Subcutaneous abdominal adipose tissue (tissue), 5 donors: ENCODE measurements around the gene SLC37A3.
"Not testable (repeated sequence)": the region's sequence is repeated elsewhere in the genome, so short reads cannot be mapped to it uniquely, and the experiment has no call there.

Experiments used
- H3K27ac ChIP-seq: one replicate; pipeline ENCODE4 v1.7.0; 2013; ENCODE audit warnings: low read depth, mild to moderate bottlenecking, inconsistent platforms, low read length, moderate library complexity
- H3K27me3 ChIP-seq, 5 donors: one replicate each; pipeline ENCODE4 v1.7.0; 2013; ENCODE audit warnings: low read length in 5 of 5, inconsistent platforms in 1 of 5; ENCODE audit not compliant: control insufficient read depth in 5 of 5, insufficient read depth in 4 of 5
- H3K36me3 ChIP-seq, 5 donors: one replicate each; pipeline ENCODE4 v1.7.0; 2013; ENCODE audit warnings: low read length in 5 of 5; ENCODE audit not compliant: control insufficient read depth in 5 of 5, insufficient read depth in 5 of 5
- H3K4me1 ChIP-seq, 5 donors: one replicate each; pipeline ENCODE4 v1.7.0; 2013; ENCODE audit warnings: low read length in 5 of 5, mild to moderate bottlenecking in 3 of 5, moderate library complexity in 1 of 5; ENCODE audit not compliant: control insufficient read depth in 5 of 5, insufficient read depth in 5 of 5
- H3K4me3 ChIP-seq, 5 donors: one replicate each; pipeline ENCODE4 v1.7.0; 2013; ENCODE audit warnings: low read length in 5 of 5, low read depth in 1 of 5
- H3K9ac ChIP-seq, 5 donors: one replicate each; pipeline ENCODE4 v1.7.0; 2013; ENCODE audit warnings: low read length in 5 of 5, mild to moderate bottlenecking in 4 of 5, moderate library complexity in 3 of 5
- H3K9me3 ChIP-seq, 5 donors: one replicate each; pipeline ENCODE4 v1.7.0; 2013; ENCODE audit warnings: low read length in 5 of 5; ENCODE audit not compliant: control insufficient read depth in 5 of 5
- donor health status: healthy.
- donor health status: healthy.
- donor health status: healthy.
- donor health status: healthy.
- donor health status: healthy.

Gene SLC37A3

DNA sequence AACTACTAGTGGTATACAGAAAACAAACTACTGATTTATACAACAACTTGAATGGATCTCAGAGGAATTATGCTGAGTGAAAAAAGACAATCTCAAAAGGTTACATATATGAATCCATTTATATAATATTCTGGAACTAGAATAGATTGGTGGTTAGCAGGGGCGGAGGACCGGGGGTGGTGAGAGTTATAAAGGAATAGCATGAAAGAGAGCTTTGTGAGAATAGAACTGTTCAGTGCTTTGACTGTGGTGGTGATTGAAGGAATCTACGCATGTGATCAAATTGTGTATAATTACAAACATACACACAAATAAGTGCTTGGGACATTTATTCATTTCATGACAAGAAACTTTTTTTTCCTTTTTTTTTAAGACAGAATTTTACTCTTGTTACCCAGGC, 25.2 kb upstream of the SLC37A3 start:
- no peak overlapping the region for H3K27ac ChIP-seq
- no peaks in the 10 kb centered on the region for H3K27me3 ChIP-seq
- H3K36me3 ChIP-seq: no peaks in the 10 kb centered on the region
- no peak overlapping the region for H3K4me3 ChIP-seq
- H3K4me1 ChIP-seq: peaks cover 0 to 7% (median 0%) of the 10 kb centered on the region in 5 donors
- no peaks in the 10 kb centered on the region for H3K9me3 ChIP-seq
- no peak overlapping the region for H3K9ac ChIP-seq

DNA sequence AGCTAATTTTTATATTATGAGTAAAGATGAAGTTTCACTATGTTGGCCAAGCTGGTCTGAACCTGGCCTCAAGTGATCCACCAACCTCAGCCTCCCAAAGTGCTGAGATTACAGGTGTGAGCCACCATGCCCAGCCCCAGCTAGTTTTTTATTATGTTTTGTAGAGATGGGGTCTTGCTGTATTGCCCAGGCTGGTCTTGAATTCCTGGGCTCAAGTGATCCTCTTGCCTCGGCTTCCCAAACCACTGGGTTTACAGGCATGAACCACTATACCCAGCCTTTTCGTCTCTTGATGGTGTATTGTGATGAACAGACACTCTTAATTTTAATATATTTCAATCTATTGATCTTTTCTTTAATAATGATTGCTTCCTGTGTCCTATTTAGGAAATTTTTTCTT, 23.2 kb upstream of the SLC37A3 start:
- H3K4me3 ChIP-seq: no peak overlapping the region
- H3K9me3 ChIP-seq: no peaks in the 10 kb centered on the region
- H3K27me3 ChIP-seq: no peaks in the 10 kb centered on the region
- no peak overlapping the region for H3K9ac ChIP-seq
- no peaks in the 10 kb centered on the region for H3K36me3 ChIP-seq
- no peak overlapping the region for H3K27ac ChIP-seq
- H3K4me1 ChIP-seq: peaks cover 0 to 7% (median 0%) of the 10 kb centered on the region in 5 donors

DNA sequence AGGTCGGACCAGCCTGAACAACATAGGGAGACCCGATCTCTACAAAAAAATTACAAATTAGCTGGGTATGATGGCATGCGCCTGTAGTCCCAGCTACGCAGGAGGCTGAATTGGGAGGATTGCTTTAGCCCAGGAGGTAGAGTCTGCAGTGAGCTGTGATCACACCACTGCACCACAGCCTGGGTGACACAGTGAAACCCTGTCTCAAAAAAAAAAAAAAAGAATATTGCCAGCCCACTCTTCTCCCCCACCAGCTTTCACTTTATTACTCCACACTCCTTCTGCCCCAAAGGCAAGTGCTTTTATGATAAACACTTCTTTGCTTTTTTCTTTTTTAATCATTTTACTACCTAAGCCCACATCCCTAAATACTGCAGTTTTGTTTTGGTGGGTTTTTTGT, 20.3 kb upstream of the SLC37A3 start:
- H3K36me3 ChIP-seq: no peaks in the 10 kb centered on the region
- peaks cover 0 to 4% (median 0%) of the 10 kb centered on the region in 5 donors for H3K27me3 ChIP-seq
- H3K27ac ChIP-seq: no peak overlapping the region
- no peak overlapping the region for H3K4me3 ChIP-seq
- H3K9me3 ChIP-seq: no peaks in the 10 kb centered on the region
- no peak overlapping the region for H3K9ac ChIP-seq
- no peaks in the 10 kb centered on the region for H3K4me1 ChIP-seq

DNA sequence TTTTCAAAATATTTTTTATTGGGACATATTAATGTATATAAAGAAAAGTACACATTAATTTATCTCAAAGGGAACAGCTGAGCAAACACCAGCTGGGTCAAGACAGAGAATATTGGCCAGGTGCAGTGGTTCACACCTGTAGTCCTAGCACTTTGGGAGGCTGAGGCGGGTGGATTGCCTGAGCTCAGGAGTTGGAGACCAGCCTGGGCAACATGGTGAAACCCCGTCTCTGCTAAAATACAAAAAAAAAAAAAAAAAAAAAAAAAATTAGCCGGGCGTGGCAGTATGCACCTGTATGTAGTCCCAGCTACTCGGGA, 19.8 kb upstream of the SLC37A3 start:
- not testable (repeated sequence) for H3K4me1 ChIP-seq, H3K27ac ChIP-seq

DNA sequence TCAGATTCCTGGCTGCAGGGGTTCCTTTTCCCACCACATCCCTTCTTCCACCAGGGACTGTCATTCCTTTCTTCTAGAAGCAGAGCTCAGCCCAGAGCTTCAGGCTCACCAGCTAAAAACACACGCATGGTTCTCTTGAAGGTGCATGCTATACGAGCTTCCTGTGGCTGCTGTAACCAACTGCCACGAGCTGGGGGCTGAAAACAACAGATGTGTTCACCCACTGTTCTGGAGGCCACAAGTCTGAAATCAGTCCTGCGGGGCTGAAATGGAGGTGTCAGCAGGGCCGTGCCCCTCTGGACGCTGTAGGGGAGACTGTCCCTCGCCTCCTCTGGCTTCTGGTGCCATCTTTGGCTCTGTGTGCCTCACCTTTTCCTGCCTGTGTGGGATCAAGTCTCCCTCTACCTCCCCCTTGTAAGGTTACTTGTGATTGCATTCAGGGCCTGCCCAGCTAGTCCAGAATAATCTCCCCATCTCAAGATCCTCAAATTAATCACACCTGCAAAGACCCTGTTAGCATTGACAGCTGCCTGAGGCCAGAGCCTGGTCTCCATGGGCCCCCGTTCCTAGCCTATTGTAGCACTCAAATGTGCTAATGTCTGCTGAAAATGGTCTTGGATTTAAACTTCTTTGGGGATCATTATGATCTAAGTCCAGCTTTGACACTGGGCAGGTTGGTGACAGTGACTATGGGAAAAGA, 19.3 kb upstream of the SLC37A3 start:
- H3K27ac ChIP-seq: no peak overlapping the region
- H3K36me3 ChIP-seq: no peaks in the 10 kb centered on the region
- H3K4me3 ChIP-seq: no peak overlapping the region
- no peaks in the 10 kb centered on the region for H3K9me3 ChIP-seq
- H3K27me3 ChIP-seq: peaks cover 0 to 4% (median 0%) of the 10 kb centered on the region in 5 donors
- no peaks in the 10 kb centered on the region for H3K4me1 ChIP-seq
- no peak overlapping the region for H3K9ac ChIP-seq

More for the DNA sequence above, 19.8 kb upstream of the SLC37A3 start:
- not testable (repeated sequence) for H3K4me3 ChIP-seq, H3K9me3 ChIP-seq, H3K9ac ChIP-seq, H3K36me3 ChIP-seq, H3K27me3 ChIP-seq

DNA sequence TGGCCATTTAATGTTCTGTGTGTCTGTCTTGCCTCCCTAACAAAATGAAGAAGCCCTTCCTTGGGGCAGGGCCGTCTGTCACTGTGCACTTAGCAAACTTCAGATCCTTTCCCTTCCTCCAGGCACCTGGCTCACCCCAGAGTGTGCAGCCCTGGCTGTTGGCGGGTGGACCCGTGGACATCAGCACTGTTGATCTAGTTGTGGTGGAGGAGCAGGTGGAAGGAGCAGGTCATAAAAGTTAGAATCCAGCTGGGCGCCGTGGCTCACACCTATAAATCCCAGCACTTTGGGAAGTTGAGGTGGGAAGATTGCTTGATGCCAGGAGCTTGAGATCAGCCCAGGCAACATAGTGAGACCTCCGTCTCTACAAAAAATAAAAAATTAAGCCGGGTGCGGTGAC, 18.2 kb upstream of the SLC37A3 start:
- H3K4me1 ChIP-seq: no peaks in the 10 kb centered on the region
- peaks cover 0 to 4% (median 0%) of the 10 kb centered on the region in 5 donors for H3K27me3 ChIP-seq
- H3K27ac ChIP-seq: no peak overlapping the region
- no peaks in the 10 kb centered on the region for H3K9me3 ChIP-seq
- no peak overlapping the region for H3K9ac ChIP-seq
- no peaks in the 10 kb centered on the region for H3K36me3 ChIP-seq
- H3K4me3 ChIP-seq: no peak overlapping the region

DNA sequence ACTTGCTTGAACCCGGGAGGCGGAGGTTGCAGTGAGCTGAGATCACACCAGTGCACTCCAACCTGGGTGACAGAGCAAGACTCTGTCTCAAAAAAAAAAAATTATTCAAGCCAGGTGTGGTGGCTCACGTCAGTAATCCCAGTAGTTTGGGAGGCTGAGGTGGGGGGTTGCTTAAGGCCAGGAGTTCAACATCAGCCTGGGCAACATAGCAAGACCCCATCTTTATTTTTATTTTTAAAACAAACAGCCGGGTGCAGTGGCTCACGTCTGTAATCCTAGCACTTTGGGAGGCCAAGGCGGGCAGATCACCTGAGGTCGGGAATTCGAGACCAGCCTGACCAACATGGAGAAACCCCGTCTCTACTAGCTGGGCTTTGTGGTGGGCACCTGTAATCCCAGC, 17.5 kb upstream of the SLC37A3 start:
- not testable (repeated sequence) for H3K4me1 ChIP-seq, H3K9ac ChIP-seq, H3K9me3 ChIP-seq, H3K27me3 ChIP-seq, H3K27ac ChIP-seq, H3K4me3 ChIP-seq, H3K36me3 ChIP-seq

DNA sequence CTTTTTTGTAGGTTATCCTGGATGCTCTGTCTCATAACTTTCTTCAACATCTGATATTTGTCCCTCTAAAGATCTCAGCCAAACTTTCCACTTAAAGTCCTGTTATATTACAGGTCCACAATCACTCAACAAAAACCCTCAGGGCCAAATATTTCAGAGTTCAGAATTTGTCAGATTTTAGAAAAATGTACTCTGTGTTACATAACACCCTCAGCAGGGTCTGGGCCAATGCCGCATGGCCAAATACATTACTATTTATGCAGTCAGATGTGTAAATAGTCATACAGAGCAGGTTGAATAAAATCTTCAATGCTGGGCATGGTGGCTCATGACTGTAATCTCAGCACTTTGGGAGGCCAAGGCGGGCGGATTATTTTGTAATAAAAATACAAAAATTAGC, 17.0 kb upstream of the SLC37A3 start:
- Histone ChIP-seq H3K9ac (no peak overlapping the region), H3K36me3 (no peaks in the 10 kb centered on the region), H3K4me3 (no peak overlapping the region), H3K4me1 (no peaks in the 10 kb centered on the region), H3K9me3 (no peaks in the 10 kb centered on the region), H3K27ac (no peak overlapping the region), H3K27me3 (peaks cover 0 to 4% (median 0%) of the 10 kb centered on the region in 5 donors)

DNA sequence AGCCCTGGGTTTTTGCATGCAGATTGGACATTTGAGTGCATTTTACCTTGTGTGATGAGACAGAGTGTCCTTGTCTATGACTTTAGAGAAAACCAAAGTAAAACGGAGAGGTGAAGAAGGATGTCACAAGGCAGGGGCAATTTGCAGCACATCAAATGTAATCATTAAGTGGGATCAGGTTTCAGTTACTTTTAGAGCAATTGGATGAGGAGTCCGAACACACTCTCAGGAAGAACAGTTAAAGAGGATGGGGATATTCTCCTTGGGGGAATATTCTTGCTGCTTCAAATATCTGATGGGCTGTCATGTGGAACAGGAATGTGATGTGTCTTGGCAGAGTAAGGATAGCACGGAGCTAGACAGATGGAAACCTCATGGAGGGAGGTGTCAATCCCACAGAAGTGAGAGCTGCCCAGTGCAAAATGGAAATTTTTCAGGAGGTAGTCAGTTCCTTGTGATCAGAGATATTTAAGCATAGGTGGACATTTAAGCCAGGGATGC, 6.3 kb upstream of the SLC37A3 start:
- Histone ChIP-seq H3K4me1 (peaks cover 0 to 7% (median 5%) of the 10 kb centered on the region in 5 donors), H3K9ac (no peak overlapping the region), H3K36me3 (no peaks in the 10 kb centered on the region), H3K4me3 (no peak overlapping the region), H3K27ac (no peak overlapping the region), H3K27me3 (peaks cover 0 to 8% (median 6%) of the 10 kb centered on the region in 5 donors), H3K9me3 (no peaks in the 10 kb centered on the region)

DNA sequence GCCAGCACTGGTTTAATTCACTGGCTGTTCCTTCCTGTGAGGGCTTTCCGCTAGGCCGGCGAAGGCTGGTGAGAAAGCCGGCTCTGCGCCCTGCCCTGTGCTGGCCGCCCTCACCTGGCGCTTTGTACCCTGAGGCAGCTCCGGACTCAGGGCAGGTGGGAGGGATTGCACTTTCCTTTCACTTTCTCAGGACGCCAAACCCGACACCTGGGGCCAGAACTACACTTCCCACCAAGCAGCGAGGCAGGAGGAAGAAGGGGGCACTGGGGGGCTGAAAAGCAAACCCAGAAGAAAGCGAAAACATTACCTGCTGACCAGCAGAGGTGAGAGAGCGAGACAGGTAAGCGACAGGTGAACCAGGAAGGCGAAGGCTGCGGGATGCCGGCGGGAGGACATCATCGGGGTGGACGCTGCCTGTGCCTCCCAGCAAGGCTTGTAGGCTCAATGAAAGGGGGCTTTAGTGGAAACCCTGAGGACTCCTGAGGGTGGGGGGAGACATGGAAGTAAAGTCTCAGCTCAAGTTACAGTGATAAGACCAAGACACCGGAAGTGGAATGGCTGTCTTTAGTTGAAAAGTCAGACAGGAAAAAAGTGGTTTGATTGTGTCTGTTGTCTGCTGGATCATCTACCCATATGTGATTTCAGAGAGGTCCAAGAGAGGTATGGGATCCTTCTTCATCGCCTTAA, 5.7 kb upstream of the SLC37A3 start, which contains the start of gene RAB19:
Gene RAB19, plus strand, starts transcription at position 181 of the 687 bp plus-strand sequence. CDS start 3,589 bp downstream, outside the sequence.
- H3K27ac ChIP-seq: no peak within 1 kb of the TSS
- peaks cover 0 to 7% (median 5%) of the 10 kb centered on the region in 5 donors for H3K4me1 ChIP-seq
- no peaks in the 10 kb centered on the region for H3K9me3 ChIP-seq
- H3K36me3 ChIP-seq: no peaks in the 10 kb centered on the region
- H3K4me3 ChIP-seq: peak within 1 kb of the TSS in 3 of 5 donors; percentile 23 to 54 (median 43)
- H3K27me3 ChIP-seq: peaks cover 0 to 8% (median 6%) of the 10 kb centered on the region in 5 donors
- H3K9ac ChIP-seq: peak within 1 kb of the TSS in 2 of 5 donors; percentile 39 to 50
